Amniotic epithelial cell (primary cell): ENCODE results near the gene LARP1B.
"Not testable (repeated sequence)": the region's sequence is repeated elsewhere in the genome, so short reads cannot be mapped to it uniquely, and the experiment has no call there.

Experiments used
- DNase-seq: peaks from one replicate; pipeline ENCODE4 v3.0.0-alpha.2; 2010; ENCODE audit warnings: low read depth

LARP1B gene

DNA sequence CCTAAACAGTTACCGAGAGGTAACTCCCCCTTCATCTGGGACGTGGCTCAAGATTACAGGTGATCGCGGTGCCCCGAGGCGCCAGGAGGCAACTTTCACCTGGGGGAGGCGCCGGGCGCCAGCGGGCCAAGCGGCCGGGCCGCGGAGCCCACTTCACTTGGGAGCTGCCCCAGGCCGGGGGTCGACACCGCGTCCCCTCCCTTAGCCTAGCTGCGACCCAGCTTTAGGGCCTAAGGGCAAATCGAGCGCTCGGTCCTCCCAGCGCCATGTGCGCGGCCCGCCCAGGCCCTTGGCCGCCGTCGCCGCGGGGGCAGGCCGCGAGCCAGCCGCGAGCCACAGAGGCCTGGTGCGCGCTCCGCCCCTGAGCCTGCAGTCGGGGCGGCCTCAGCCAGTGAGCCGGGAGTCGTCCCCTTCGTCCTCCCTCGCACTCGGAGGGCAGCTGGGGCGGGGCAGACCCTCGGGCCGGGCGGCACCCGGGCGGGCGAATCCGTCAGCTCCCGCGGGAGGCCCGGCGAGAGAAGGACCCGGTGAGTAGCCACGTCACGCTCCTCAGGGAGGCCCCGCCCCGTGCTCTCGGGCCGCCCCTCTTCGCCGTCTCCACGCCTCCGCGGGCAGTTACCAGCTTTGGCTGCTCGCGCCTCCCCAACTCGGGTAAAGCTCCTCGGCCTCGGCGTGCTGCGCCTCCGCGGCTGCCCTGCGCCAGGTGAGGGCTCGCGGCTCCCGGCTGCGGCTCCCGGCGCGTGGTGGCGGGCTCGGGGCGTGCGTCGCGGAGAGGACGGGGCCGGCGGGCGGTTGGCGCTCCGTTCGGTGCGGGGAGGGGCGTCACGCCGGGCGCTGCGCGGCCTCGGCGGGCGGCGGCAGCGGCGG is at the start of gene LARP1B:
LARP1B (plus strand) TSS at position 614 of the 867 bp plus-strand sequence. CDS start 13,640 bp downstream, outside the sequence.
- DNase-seq, result peak; percentile 95

DNA sequence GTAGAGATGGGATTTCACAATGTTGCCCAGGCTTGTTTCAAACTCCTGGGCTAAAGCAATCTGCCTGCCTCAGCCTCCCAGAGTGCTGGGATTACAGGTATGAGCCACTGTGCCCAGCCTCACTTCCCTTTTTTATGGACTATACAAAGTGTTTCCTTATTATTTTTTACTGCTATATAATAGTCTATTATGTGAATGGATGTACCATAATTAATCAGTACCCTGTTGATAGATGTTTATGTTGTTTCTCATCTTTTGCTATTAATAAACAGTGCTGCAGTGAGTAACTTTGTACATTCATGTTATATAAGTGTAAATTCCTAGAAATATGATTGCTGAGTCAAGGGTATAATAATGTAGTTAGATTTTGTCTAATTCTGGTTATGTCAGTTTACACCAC is 35.8 kb upstream of the LARP1B start:
- no peak for DNase-seq

DNA sequence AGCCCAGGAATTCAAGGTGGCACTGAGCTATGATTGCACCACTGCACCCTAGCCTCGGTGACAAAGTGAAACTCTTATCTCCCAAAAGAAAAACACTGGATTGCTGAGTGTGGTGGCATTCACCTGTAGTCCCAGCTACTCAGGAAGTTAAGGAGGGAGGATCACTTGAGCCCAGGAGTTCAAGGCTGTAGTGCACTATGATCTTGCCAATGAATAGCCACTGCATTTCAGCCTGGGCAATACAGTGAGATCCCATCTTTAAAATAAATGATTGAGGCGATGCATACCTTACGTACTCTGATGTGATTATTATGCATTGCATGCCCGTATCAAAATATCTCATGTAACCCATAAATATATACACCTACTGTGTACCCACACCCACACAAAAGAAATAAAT is 31.2 kb upstream of the LARP1B start:
- no peak for DNase-seq

DNA sequence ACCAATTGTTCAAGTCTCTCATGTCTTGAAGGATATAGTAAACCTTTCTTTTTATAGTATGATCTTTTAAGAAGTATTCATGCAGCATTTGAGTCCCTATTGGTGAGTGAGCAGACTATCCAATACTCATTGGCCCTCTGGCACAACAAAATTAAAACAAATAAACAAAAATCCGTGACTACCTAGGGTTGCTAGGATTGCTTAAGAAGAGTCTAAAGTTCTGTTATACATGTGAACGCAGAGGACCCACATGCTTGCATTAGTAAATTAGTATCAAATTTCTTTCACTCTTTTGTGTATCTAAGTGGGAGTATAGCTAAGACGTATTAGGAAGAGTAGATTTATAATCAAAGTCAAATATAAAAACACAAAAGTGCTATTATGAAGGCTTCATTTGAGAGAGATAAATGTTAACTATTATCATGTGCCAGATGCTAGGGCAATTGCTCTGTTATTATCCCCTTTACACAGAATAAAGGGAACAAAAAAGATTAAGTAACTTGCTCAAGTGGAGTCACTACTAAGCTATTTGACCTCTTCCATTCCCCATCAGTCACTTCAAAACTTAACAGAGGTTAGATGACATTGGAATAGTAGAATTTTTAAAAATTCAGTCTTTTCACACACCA is 29.2 kb upstream of the LARP1B start:
- no peak for DNase-seq

DNA sequence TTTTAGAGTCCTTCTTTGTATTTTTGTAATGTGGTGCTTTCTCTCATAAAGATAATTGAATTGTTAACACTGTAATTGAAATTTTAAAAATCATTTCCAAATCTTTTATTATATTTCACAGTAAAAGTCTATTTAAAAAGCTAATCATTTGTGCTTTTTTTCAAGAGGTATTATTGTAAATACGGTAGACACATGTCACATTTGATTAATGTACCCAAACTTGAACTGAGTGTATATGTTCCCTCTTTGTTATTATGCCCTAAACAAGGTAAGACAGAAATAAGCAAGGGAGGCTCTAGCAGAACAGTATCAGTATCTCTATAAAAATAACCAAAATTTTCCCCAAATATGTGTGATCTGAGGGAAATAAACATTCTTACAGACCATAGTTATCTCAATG is 21.5 kb upstream of the LARP1B start:
- no peak for DNase-seq

DNA sequence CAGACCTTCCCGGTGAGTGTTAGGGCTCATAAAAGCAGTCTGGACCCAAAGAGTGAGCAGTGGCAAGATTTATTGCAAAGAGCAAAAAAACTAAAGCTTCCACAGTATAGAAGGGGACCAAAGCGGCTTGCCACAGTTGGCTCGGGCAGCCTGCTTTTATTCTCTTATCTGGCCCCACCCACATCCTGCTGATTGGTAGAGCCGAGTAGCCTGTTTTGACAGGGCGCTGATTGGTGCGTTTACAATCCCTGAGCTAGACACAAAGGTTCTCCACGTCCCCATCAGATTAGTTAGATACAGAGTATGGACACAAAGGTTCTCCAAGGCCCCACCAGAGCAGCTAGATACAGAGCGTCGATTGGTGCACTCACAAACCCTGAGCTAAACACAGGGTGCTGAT is 14.1 kb upstream of the LARP1B start:
- not testable (repeated sequence) for DNase-seq

DNA sequence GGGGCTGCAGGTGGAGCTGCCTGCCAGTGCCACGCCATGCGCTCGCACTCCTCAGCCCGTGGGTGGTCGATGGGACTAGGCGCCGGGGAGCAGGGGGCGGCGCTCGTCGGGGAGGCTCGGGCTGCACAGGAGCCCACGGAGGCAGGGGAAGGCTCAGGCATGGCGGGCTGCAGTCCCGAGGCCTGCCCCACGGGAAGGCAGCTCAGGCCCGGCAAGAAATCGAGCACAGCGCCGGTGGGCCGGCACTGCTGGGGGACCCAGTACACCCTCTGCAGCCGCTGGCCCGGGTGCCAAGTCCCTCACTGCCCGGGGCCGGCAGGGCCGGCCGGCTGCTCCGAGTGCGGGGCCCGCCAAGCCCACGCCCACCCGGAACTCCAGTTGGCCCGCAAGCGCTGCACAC is 13.6 kb upstream of the LARP1B start:
- not testable (repeated sequence) for DNase-seq

DNA sequence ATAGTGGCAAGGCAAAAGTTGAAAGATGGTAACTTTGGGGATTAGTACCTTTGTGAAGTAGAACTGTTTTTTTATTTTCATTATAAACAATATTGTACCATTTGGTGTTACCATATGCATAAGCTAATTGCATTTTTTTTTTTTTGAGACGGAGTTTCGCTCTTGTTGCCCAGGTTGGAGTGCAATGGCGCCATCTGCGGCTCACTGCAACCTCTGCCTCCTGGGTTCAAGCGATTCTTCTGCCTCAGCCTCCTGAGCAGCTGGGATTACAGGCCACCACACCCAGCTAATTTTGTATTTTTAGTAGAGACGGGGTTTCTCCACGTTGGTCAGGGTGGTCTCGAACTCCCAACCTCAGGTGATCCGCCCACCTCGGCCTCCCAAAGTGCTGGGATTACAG is 9.9 kb upstream of the LARP1B start:
- DNase-seq, result peak; percentile 14

DNA sequence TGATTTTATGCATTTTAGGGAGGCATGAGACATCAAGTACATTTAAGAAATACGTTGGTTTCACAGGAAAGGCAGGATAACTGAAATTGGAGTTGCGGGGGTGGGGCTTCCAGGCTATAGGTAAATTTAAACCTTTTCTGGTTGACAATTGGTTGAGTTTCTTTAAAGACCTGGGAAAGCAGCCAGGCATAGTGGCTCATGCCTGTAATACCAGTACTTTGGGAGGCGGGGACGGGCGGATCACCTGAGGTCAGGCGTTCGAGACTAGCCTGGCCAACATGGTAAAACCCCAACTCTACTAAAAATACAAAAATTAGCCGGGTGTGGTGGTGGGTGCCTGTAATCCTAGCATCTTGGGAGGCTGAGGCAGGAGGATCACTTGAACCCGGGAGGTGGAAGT is 6.2 kb upstream of the LARP1B start:
- not testable (repeated sequence) for DNase-seq

DNA sequence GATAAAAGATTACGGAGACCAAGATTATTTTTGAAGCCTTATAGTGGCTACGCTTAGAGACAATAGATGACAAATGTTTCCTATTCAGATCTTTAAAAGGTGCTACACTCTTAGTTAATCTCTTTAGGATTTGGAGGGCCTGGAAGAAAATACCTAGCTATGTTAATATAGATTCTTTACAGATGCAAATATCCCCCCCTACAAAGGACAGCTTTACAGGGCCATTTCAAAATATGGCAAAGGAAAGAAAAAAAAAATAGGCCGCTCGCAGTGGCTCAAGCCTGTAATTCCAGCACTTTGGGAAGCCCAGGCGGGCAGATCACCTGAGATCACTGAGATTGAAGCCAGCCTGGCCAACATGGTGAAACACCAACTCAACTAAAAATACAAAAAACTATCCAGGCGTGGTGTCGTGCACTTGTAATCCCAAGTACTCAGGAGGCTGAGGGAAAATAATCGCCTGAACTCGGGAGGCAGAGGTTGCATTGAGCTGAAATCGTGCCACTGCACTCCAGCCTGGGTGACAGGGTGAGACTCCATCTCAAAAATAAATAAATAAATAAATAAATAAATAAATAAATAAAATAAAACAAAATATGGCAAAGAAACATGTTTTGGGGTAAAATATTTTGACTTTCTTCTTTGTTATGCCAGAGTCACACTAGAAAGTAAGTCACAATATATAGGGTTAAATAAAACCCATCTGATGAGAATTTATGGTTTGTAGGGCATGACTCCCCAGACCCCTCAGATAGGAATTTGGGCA is 5.5 kb upstream of the LARP1B start:
- not testable (repeated sequence) for DNase-seq

DNA sequence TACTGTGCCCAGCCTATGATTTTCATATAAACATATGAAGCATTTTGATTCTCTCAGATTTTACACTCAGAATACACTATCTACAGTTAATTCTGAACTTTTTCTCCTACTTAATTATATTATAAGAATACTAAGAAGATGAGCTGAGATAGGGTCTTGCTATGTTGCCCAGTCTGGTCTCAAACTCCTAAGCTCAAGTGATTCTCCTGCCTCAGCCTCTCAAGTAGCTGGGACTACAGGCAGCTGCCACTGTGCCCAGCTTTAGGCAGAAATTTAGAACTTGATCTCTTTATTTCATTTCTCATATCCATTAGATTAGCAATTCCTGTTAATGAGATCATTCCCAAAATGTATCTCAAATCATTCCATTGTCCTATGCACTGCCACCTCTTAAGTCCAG is 4.7 kb upstream of the LARP1B start:
- DNase-seq, result no peak

DNA sequence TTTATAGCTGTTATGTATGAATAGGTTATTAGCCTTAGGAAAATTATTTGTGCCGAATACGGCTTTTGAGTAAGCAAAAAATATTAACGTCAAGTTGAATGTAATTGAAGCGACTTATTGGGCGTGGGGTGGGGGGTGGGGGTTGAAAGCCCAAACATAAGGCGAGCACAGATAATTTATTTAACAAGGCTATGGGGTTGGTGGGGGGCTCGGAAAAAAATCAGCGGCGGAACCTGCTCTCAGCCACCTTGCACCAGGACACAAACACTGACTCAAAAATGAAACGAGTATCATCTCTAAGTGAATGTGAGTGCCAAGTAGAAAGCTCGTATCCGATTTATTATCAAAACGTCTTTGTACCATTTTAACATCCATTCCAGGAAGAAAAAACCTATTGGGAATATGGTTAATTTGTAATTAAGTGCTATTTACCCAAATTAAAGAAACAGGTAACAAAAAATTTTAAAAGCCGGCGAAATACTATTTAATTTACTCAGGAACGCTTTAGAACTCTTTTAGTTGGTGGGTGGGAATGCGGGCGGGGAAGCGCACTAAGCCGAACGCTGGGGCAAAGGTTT is 902 bp upstream of the LARP1B start:
- peak; percentile 21 for DNase-seq

DNA sequence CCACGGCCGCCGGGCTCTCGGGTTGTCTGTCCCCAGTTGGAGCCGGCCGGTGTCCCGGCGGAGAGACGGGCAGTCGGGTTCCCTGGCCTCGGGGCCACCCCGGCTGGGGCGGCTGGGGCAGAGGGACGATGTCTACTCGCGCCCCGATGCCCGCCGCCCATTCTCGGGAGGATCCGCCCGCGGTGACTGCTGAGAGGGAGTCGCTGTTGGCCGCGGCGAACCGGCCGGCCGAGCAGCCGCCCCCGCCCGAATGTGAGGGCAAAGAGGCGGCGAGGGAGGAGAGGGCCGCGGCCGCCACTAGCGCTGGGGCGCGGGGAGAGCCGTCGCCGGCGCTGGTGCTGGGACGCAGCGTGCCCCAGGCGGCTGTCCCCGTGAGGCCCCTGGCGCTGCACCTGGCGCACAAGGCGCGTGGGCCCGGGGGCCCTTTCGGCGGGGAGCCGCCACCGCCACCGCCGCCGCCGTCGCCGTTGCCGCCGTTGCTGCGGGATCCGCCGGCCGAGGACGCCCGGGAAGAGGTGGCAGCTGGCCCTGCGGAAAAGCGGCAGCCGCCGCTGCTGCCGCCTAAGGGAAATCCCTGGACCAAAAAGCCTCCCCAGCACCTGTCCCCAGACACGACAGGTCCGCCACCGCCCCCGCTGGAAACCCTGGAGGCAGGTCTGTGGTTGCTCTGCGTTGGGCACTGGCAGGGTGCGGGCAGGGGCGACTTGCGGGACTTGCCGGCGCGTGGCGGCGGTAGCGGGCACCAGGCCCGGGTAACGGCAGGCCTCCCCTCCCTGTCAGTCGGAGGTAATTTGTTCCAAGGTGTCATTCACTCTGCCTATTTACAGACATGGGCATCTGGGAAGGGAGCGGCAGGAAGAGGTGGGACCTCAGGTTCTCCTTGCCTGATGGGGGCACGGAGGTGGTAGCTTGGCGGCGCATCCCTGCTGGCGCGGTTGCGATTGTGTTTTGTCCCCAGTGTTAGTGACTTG is 739 bp downstream of the LARP1B start:
- peak; percentile 26 for DNase-seq

DNA sequence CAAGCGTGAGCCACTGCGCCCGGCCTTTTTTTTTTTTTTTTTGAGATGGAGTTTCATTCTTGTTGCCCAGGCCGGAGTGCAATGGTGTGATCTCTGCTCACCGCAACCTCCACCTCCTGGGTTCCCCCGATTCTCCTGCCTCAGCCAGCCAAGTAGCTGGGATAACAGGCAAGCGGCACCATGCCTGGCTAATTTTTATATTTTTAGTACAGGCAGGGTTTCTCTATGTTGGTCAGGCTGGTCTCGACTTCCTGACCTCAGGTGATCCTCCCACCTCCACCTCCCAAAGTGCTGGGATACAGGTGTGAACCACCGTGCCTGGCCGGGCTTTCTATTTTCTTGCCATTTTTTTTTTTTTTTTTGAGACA is 5.3 kb downstream of the LARP1B start:
- not testable (repeated sequence) for DNase-seq

DNA sequence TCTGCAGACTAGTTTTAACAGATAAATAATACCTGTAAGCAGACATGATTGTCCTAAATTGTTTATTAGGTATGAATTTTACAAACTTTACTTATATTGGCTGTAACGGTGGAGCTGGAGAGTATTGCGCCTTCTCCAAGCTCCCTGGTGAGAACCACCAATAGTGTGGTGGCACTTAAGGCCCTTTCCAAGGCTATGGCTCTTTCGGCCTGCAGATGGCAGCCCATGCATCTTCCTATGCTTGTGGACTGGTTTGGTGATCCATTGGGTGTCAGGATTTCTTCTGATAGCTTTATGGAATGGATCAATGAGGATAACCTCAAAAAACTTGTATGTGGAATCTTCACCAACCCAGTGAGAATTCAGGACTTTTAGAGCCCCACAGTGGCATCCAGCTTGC is 7.8 kb downstream of the LARP1B start:
- peak; percentile 21 for DNase-seq

DNA sequence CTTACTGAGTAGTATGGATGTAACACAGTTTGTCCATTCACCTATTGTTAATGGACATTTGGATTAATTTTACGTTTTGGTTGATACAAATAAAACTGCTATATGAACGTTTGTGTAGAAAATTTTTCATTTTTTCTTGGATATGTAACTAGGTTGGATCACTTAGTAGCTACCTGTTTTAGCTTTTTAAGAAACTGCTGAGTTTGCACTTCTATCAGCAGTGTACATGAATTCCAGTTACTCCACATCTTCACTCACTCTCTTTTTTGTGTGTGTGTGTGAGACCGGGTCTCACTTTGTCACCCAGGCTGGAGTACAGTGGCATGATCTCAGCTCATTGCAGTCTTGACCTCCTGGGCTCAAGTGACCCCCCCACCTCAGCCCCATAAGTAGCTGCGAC is 15.4 kb downstream of the LARP1B start:
- DNase-seq, result no peak

DNA sequence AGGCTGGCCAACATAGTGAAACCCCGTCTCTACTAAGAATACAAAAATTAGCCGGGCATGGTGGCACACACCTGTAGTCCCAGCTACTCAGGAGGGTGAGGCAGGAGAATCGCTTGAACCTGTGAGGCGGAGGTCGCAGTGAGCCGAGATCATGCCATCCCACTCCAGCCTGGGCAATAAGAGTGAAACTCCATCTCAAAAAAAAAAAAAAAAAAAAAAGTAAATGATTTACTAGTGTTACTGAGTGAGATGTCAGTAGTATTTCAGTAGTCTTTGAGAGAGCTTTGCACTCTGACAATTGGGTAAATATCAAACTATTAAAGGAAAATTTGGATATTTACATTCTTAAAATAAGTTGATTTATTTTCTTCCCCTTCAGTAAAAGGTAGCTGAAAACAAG is 34.2 kb downstream of the LARP1B start:
- not testable (repeated sequence) for DNase-seq

DNA sequence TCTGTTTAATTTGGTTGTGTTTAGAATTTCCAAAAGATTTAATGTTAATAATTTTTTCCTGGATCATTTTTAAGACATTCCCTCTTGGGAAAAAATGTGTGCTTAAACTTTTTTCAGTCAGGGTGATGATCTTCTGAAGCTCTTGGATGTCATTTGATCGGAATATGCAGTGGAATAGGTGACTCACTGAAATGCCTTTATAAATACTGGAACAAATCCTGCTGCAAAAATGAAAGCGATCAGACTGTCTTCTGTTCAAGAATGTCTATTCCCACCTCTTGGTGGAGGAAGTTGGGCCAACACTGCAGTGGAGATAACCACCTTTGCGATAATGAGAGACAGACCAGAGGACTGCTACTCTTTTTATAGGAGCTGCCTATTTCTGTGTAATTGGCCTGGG is 46.7 kb downstream of the LARP1B start:
- no peak for DNase-seq

DNA sequence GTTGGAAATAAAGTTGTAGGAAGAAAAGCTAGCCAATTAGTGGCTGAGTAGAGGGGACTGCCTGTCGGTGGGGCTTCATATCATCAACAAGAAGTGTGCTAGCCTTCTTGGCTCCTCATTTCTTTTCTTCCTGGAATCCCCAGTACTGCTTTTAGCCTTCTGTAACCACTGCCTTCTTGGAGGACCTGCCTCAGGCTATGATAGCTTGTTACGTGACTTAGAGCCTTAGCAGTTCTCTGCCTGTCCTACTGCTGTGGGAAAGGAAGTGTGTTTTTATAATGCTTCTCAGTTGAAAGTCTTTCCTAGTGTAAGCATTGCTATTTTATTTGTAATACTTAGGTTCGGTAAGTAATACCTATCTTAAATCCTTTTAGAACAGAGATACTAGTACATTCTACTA is 61.9 kb downstream of the LARP1B start:
- DNase-seq, result no peak

DNA sequence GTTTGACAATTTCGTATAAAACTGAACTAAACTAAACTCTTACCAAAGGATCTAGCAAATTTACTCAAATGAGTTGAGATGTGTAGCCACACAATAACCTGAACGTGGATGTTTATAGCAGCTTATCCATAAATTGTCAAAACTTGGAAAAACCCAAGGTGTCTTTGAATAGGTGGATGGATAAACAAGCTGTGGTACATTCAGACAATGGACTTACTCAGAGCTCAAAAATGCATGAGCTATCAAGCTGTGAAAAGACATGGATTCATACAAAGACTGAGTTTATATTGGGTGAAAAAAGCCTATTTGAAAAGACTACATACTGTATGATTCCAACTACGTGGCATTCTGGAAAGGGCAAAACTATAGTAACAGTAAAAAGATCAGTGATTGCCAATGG is 69.5 kb downstream of the LARP1B start:
- DNase-seq, result no peak

DNA sequence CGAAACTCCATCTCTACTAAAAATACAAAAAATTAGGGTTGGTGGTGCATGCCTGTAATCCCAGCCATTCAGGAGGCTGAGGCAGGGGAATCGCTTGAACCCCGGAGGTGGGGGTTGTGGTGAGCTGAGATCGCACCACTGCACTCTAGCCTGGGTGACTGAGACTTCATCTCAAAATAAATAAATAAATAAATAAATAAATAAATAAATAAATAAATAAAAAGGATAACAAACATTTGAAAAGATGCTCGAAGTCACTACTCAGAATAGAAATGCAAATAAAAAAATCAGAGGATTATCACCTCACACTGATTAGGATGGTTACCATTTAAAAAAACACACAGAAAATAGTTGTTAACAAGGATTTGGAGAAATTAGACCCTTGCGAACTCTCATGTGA is 73.8 kb downstream of the LARP1B start:
- no peak for DNase-seq
